ENCODE results near the gene PPP1R11.

GRCh38 chr6:30113003-30113759 lies 46.2 kb downstream of the PPP1R11 start, which contains the start of gene TRIM31:
- no peak for TF ChIP-seq POLR2A (IDR thresholded peaks at IDR 0.05)
- TF ChIP-seq, protein P1, sequence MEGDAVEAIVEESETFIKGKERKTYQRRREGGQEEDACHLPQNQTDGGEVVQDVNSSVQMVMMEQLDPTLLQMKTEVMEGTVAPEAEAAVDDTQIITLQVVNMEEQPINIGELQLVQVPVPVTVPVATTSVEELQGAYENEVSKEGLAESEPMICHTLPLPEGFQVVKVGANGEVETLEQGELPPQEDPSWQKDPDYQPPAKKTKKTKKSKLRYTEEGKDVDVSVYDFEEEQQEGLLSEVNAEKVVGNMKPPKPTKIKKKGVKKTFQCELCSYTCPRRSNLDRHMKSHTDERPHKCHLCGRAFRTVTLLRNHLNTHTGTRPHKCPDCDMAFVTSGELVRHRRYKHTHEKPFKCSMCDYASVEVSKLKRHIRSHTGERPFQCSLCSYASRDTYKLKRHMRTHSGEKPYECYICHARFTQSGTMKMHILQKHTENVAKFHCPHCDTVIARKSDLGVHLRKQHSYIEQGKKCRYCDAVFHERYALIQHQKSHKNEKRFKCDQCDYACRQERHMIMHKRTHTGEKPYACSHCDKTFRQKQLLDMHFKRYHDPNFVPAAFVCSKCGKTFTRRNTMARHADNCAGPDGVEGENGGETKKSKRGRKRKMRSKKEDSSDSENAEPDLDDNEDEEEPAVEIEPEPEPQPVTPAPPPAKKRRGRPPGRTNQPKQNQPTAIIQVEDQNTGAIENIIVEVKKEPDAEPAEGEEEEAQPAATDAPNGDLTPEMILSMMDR (IDR thresholded peaks at IDR 0.05): no peak

All from body of pancreas (tissue), 4 donors.